Motor neuron (in vitro differentiated cells): Measurements from ENCODE around the gene RHOD. TPM values are rescaled to one million over a fixed set of nuclear protein-coding genes. Genes with fewer than 3 reads are reported as not detected.

Experiments used
- ATAC-seq, 8 experiments: fragments of 200-7000 bp; cut with Tn5 transposase; replicated peaks in 6 of 8; 2 replicates each; pipeline ENCODE4 v1.8.0; 2021; ENCODE audit warnings: mild to moderate bottlenecking in 8 of 8, moderate library complexity in 8 of 8
- H3K27ac ChIP-seq, 2 donors: fragments of 250-450 bp; sonication (Bioruptor Pico); 2 replicates each; pipeline ENCODE4 v1.9.0; 2021; ENCODE audit warnings: antibody characterized with exemption in 2 of 2, mild to moderate bottlenecking in 2 of 2, moderate library complexity in 1 of 2
- H3K4me1 ChIP-seq, 2 donors: fragments of 250-450 bp; sonication (Bioruptor Pico); replicated peaks in 1 of 2; 2 replicates each; pipeline ENCODE4 v1.6.1; 2021; ENCODE audit warnings: antibody characterized with exemption in 2 of 2, mild to moderate bottlenecking in 2 of 2, moderate library complexity in 1 of 2
- H3K4me3 ChIP-seq, 5 donors: fragments of 250-450 bp; sonication (Bioruptor Pico); 2 replicates each; pipeline ENCODE4 v1.9.0; 2021; ENCODE audit warnings: antibody characterized with exemption in 5 of 5, mild to moderate bottlenecking in 5 of 5, moderate library complexity in 4 of 5
- WGBS, 10 experiments: fragments of 450-650 bp; shearing (Covaris generic); methylation state at CpG; one replicate each; pipeline ENCODE4 v1.0.0; 2022; 5-methylcytosine and 5-hydroxymethylcytosine counted together
- in situ Hi-C, 9 experiments: fragments of 400-800 bp; cut with MboI; loops; one replicate each; pipeline ENCODE4 v1.15.0; 2021; ENCODE audit warnings: low sequenced_read_pairs in 9 of 9, low pct_unique_long_range_greater_than_20kb in 2 of 9; ENCODE audit not compliant: unreplicated experiment in 9 of 9
- total RNA-seq, 8 experiments: library from RNA; unstranded; fragments of 300-600 nt; gene quantifications; 2 replicates each; pipeline versions ENCODE4 v1.2.3 to v1.2.4, GENCODE V29; 2022

The RHOD gene
- total RNA-seq, 8 experiments from 2014 or later, result 0.24 to 10.1 (median 1.2) TPM; not detected in 4

DNA sequence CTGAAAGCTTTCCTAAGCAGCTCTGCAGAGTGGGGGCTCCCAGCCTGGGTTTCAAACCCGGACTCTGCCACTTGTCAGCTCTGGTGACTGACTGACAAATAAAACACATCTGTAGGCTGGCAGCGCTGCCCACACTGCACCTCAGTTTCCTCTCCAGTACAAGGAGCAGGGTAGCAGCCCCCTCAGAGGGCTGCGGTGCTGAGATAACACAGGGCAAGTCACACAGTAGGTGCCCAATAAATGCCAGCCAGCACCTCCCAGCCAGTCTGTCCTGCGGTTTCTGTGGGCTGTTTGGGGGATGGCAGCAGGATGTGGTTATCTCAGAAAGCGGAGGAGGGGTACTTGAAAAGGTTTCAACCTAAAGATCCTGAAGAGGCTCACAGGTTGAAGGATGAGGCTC, 32.2 kb upstream of the RHOD start:
- Histone ChIP-seq H3K4me3 (no peak overlapping the region), H3K4me1 (peaks cover 0 to 4% of the 10 kb centered on the region in 2 donors), H3K27ac (no peak overlapping the region)
- no peak for ATAC-seq
- 40 to 100% (median 93%) methylated on average over 1 to 2 of the region's 5 CpGs; no CpG with 5 or more reads in 5 of the 10 experiments for WGBS, 10 experiments
- in situ Hi-C loops, result no loop called here

DNA sequence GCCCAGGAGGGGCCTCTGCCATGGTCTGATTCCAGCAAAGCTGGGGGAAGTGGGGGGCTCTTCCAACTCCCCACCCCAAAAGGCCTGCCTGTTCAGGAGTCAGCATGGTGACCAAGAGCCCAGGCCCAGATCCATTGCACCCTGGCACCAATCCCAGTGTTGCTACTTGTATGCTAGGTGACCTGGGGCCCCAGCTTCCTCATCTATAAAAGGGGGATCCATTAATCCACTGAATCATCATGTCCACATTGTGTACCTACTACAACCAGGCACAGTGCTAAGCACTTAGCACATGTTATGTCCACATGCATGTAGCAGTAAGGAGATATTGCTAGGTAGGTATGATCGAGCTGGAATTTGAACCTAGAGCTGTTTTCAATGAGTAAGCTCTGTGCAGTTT, 31.7 kb upstream of the RHOD start:
- H3K4me1 ChIP-seq, result peaks cover 0 to 4% of the 10 kb centered on the region in 2 donors
- in situ Hi-C loops, result no loop called here
- H3K4me3 ChIP-seq, result no peak overlapping the region
- 40 to 86% (median 70%) methylated on average over 1 of the region's 1 CpG; no CpG with 5 or more reads in 6 of the 10 experiments for WGBS, 10 experiments
- H3K27ac ChIP-seq, result no peak overlapping the region
- ATAC-seq, result no peak

DNA sequence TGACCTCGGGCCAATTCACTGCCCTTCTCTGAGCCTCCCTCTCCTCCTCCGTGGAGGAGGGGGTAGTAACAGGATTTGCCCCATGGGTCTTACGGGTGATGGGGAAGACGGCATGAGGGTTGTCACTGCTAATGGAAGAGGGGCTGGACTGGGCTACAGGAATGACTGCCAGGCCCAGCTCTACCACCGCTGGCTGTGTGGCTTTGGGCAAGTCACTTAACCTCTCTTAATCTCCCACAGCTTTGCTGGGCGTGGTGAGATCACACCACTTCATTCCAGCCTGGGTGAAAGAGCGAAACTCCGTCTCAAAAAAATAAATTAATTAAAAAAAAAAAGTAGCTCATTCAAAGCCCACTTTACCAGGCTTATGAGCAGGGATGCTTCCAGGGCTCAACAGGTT, 30.9 kb upstream of the RHOD start:
- ATAC-seq, result no peak
- Histone ChIP-seq H3K4me1 (peaks cover 0 to 4% of the 10 kb centered on the region in 2 donors), H3K4me3 (no peak overlapping the region), H3K27ac (no peak overlapping the region)
- in situ Hi-C loops, result no loop called here
- WGBS, 10 experiments, result 40 to 96% (median 80%) methylated on average over 1 to 5 of the region's 8 CpGs; no CpG with 5 or more reads in 4 of the 10 experiments

DNA sequence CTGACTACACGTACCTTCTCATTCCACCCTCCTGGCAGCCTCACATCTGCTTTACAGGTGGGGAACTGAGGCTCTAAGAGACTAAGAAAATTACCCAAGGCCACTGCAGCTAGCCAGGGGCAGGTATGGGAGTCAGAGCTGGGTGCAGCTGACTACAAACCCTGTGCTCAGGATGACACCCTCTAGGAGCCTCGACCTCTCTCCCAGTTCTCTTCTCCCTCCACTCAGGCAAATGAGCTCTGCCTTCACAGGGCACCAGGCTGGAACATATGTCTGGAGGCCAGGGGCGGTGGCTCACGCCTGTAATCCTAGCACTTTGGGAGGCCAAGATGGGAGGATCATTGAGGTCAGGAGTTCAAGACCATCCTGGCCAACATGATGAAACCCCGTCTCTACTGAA, 29.7 kb upstream of the RHOD start:
- in situ Hi-C loops, result no loop called here
- no peak for ATAC-seq
- no peak overlapping the region for H3K4me3 ChIP-seq
- peaks cover 0 to 4% of the 10 kb centered on the region in 2 donors for H3K4me1 ChIP-seq
- WGBS, 10 experiments, result 67 to 100% (median 93%) methylated on average over 1 to 4 of the region's 5 CpGs; no CpG with 5 or more reads in 5 of the 10 experiments
- no peak overlapping the region for H3K27ac ChIP-seq

DNA sequence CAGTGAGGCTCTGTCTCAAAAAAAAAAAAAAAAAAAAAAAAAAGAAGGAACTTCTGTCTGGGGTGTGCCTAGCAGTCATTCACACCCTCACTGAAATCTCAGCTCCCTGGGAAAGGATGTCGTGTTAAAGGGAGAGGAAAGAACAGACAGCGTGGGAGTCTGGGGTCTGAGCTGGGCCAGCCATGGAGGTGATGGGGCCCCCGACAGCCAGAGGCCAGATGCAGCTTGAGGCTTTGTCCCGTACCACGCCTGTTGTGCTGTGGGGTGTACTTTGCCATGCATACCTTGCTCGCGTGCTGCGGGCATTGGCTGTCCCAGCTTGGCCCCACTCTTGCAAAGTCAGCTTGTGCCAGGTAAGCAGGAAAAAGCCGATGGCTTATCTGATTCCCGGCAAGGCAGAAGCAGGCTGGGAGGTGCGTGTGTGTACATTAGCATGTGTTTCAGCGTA, 29.1 kb upstream of the RHOD start:
- in situ Hi-C loops, result no loop called here
- Histone ChIP-seq H3K4me1 (peaks cover 2 to 4% of the 10 kb centered on the region in 2 donors), H3K27ac (no peak overlapping the region), H3K4me3 (no peak overlapping the region)
- no peak for ATAC-seq
- WGBS, 10 experiments, result 56 to 95% (median 76%) methylated on average over 3 to 9 of the region's 12 CpGs; no CpG with 5 or more reads in 4 of the 10 experiments

DNA sequence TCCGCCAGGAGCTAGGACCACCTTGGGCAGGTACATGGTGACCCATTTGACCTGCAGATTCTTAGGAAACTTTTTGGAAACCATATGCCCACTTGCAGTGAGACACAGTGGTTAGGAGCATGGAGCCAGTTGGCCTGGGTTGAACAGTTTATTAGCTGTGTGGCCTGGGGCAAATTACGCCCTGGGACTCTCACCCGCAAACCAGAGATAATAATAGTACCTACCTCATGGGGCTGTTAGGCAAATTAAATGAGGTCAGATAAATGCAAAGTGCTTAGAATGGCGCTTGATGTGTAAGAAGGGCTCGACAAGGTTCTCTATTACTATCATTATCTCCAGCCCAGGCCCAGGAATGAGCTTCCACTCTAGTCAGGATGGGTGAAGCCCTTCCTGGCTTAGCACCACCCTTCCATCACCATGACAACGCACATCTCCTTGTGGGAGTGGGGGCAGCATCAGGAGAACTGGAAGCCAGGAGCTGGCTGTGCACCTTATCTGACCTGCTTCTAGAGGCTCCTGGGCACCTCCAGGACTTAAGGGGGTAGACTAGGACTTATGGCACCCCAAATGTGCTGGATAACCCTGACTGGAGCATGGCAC, 28.6 kb upstream of the RHOD start:
- ATAC-seq, result no peak
- in situ Hi-C loops, result no loop called here
- Histone ChIP-seq H3K4me3 (no peak overlapping the region), H3K4me1 (peaks cover 0 to 2% of the 10 kb centered on the region in 2 donors), H3K27ac (no peak overlapping the region)
- WGBS, 10 experiments, result 67 to 87% (median 83%) methylated on average over 1 to 4 of the region's 6 CpGs; no CpG with 5 or more reads in 3 of the 10 experiments

DNA sequence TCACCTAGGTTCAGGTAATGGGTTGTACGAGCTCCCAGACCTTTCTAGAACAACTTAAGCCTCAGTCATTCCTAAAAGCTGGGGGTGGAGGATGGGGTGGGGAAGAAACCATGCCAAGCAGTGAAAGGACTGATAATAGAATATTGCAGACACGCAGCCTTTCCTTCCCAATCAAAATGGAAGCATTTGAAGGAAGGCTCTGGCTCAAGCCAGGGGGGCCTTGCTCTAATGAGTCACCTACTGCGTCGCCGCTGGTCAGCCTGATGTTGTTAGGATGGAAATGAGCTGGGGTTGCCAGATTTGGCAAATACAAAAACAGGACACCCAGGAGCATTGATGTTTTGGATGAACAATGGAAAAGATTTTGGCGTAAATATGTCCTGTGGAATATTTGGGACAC, 27.5 kb upstream of the RHOD start:
- whole genome bisulfite sequencing, 10 experiments, result 44 to 80% (median 71%) methylated on average over 1 to 6 of the region's 6 CpGs; no CpG with 5 or more reads in 3 of the 10 experiments
- Histone ChIP-seq H3K4me3 (no peak overlapping the region), H3K4me1 (peaks cover 0 to 2% of the 10 kb centered on the region in 2 donors), H3K27ac (no peak overlapping the region)
- no peak for ATAC-seq
- in situ Hi-C loops, result no loop called here

DNA sequence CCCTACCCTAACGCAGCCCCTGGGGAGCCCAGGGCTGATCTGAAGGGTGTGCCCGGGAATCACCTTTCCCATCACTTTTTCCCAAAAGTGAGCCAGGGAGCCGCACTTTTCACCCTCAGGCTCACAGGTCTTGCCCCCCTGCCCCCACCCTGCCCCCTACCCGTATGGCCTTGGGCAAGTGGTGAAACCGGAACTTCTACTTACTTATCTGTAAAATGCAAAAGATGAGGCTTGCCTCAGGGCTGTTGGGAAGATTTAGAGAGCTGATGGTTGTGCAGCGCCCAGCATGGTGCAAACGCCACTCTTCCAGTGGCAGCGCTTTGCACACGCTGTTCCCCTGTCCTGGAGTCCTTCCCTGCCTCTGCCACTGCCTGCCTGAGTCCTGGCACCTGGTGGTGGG, 25.7 kb upstream of the RHOD start:
- Histone ChIP-seq H3K4me1 (peaks cover 0 to 2% of the 10 kb centered on the region in 2 donors), H3K27ac (no peak overlapping the region), H3K4me3 (no peak overlapping the region)
- ATAC-seq, result no peak
- 60 to 91% (median 79%) methylated on average over 1 to 5 of the region's 9 CpGs; no CpG with 5 or more reads in 6 of the 10 experiments for WGBS, 10 experiments
- in situ Hi-C loops, result no loop called here

DNA sequence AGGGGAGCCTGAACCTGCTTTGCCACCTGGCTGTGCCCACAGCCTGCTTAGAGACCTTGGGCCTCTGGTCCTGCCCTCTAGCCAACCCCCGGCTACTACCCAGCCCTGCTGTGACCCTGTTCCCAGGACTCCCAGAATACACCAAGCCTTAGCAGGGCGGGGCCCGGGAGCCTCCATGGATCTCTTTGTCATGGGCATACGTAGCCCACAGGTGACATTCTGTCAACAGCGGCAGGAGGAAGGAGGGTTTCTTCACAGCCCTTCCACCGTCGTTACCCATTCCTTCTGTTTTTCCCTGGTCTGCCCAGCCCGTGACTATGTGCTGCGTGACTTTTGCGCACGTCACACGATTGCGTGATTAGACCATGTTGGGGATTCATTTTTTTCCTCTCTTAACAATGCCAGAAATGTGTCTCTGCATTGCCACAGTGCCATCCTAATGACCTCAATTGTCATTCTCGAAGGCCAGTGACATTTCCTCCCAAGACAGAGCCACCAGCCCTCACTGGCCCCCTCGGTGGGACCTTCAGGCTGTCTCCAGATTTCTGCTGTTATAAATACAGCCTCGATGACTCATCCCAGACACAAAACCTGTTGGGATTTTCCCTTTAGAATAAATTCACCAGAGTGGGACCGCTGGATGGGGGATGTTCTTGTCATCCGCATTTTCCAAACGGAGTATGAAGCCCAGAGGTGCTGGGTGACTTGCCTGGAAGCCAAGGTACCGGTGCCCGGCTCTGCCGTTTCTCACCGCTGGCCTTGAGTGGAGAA, 24.7 kb upstream of the RHOD start:
- Histone ChIP-seq H3K4me1 (peaks cover 0 to 2% of the 10 kb centered on the region in 2 donors), H3K4me3 (no peak overlapping the region), H3K27ac (no peak overlapping the region)
- WGBS, 10 experiments, result 27 to 87% (median 68%) methylated on average over 2 to 17 of the region's 23 CpGs; no CpG with 5 or more reads in 2 of the 10 experiments
- ATAC-seq, result peak in 5 of 8 experiments; percentile 53 to 78 (median 71)
- in situ Hi-C loops, result no loop called here

DNA sequence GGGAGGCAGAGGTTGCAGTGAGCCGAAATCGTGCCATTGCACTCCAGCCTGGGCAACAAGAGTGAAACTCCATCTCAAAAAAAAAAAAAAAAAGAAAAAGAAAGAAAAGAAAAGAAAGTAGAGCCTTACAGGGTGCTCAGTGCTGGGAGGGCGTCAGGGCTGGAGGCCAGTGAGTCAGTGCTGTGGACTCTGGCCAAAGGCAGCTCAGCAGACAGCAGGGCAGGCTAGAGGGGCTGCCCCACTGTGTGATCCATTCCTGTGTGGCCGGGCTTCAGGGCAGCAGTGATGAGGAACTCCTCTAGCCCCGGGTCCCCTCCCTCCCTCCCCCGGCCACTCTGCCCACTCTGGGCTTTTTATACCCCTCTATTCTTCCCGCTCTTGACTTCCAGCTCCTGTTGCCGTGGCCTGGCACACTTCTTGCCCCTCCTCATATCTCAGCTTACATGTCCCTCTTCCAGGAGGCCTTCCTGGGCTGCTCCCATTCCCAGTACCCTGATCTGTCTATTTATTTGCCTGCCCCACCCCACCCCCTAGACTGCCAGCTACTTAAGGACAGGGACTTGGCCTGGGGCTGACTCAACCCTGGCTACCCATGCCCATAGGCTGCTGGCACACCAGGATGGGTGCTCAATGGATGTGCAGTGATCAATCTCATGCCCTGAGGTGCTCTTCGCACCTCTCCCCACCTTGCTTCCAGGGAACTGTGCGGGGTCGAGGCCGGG, 23.7 kb upstream of the RHOD start:
- WGBS, 10 experiments, result 20 to 100% (median 71%) methylated on average over 1 to 5 of the region's 12 CpGs; no CpG with 5 or more reads in 2 of the 10 experiments
- H3K27ac ChIP-seq, result no peak overlapping the region
- ATAC-seq, result peak in 5 of 8 experiments; percentile 30 to 96 (median 57)

DNA sequence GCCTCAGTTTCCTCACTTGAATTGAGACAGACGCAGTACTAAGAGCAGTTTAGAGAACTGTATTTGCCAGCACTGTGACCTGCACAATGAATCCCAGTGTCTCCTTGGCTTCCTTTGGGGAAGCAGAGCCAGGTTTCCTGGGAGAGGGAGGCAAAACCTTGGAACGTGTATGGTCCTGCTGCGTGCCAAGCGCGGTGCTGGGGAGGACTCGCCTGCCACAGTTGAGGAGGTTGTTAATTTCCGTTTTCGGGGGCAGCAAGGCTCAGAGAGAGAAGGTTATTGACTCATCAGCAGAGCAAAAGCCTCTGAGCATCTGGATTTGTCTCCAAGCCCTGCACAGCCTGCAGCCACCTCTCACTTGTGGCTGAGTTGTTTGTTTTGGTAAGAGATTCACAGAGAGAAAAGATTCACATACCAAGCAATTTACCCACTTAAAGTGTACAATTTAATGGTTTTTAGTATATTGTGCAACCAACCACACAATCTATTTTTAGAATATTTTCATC, 22.9 kb upstream of the RHOD start:
- in situ Hi-C loops, result no loop called here
- 18 to 93% (median 68%) methylated on average over 3 to 6 of the region's 8 CpGs; no CpG with 5 or more reads in 7 of the 10 experiments for WGBS, 10 experiments
- Histone ChIP-seq H3K4me1 (peaks cover 0 to 2% of the 10 kb centered on the region in 2 donors), H3K4me3 (no peak overlapping the region), H3K27ac (no peak overlapping the region)
- ATAC-seq, result peak in 4 of 8 experiments; percentile 32 to 67 (median 43)

More for the DNA sequence above, 23.7 kb upstream of the RHOD start:
- peaks cover 0 to 2% of the 10 kb centered on the region in 2 donors for H3K4me1 ChIP-seq
- in situ Hi-C loops, result no loop called here
- H3K4me3 ChIP-seq, result no peak overlapping the region

DNA sequence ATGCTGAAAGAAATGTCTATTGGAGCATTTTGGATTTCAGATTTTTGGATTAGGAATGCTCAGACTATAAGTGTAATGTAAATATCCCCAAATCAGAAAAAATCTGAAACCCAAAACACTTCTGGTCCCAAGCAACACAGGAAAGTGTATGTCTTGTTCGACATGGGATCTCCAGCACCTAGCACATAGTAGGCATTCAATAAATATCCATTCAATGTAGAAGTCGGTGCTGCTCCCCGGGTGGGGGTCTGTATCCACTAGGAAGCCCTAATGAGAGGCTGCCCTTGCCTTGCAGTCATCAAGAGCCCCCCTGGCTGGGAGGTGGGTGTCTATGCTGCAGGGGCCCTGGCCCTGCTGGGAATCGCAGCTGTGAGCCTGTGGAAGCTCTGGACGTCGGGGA, 22.3 kb upstream of the RHOD start:
- 55 to 93% (median 78%) methylated on average over 1 to 4 of the region's 6 CpGs; no CpG with 5 or more reads in 4 of the 10 experiments for WGBS, 10 experiments
- H3K27ac ChIP-seq, result no peak overlapping the region
- no peak overlapping the region for H3K4me3 ChIP-seq
- ATAC-seq, result no peak
- in situ Hi-C loops, result no loop called here
- peaks cover 0 to 2% of the 10 kb centered on the region in 2 donors for H3K4me1 ChIP-seq
